Panc1 (cell line): ENCODE results near the gene GDE1. TPM values are rescaled to one million over a fixed set of nuclear protein-coding genes. Genes with fewer than 3 reads are reported as not detected.

Experiments
- ATAC-seq: fragments of 200-7000 bp; cut with Tn5 transposase; 2 replicates; pipeline ENCODE4 v1.9.1; 2020; ENCODE audit warnings: mild to moderate bottlenecking, moderate library complexity
- BruUV-seq: library from RNA; stranded (reverse); fragments of 400-500 nt; replicated peaks from 2 replicates; lab custom pipeline; 2021; lab: Mats Ljungman, UMichigan
- CTCF ChIA-PET: fragments of 300-600 bp; sonication (Branson Sonifier 250); formaldehyde crosslinking; loops from one replicate; lab custom pipeline; 2022; ENCODE audit warnings: antibody characterized with exemption; lab: Charles Lee
- POLR2A ChIA-PET: fragments of 300-600 bp; sonication (Branson Sonifier 250); formaldehyde crosslinking; loops from one replicate; lab custom pipeline; 2022; ENCODE audit warnings: antibody characterized with exemption; lab: Charles Lee
- DNase-seq: peaks from one replicate; pipeline ENCODE4 v3.0.0-alpha.2; 2010; ENCODE audit warnings: low read depth, low spot score
- H3K27ac ChIP-seq: 2 replicates; pipeline ENCODE4 v1.5.1; 2011; ENCODE audit warnings: mild to moderate bottlenecking, low read length, inconsistent platforms
- H3K27me3 ChIP-seq: fragments of 200-500 bp; sonication (Bioruptor generic); 2 replicates; pipeline ENCODE4 v1.6.0; 2014; ENCODE audit warnings: low read length, inconsistent platforms; ENCODE audit not compliant: control insufficient read depth, insufficient read depth
- H3K36me3 ChIP-seq: fragments of 200-500 bp; sonication (Bioruptor generic); 2 replicates; pipeline ENCODE4 v1.5.1; 2014; ENCODE audit warnings: inconsistent platforms, mild to moderate bottlenecking, low read length, moderate library complexity; ENCODE audit not compliant: control insufficient read depth, insufficient read depth
- H3K4me1 ChIP-seq: 2 replicates; pipeline ENCODE4 v1.5.1; 2011; ENCODE audit warnings: inconsistent platforms, mild to moderate bottlenecking, low read length, moderate library complexity; ENCODE audit not compliant: control insufficient read depth, insufficient read depth
- H3K4me3 ChIP-seq, 2 experiments: 2 replicates each; pipeline ENCODE4 v1.5.1; 2011 to 2012; ENCODE audit warnings: low read depth in 2 of 2, low read length in 2 of 2, mild to moderate bottlenecking in 2 of 2, inconsistent platforms in 1 of 2, moderate library complexity in 1 of 2
- H3K9me3 ChIP-seq: fragments of 200-500 bp; sonication (Bioruptor generic); 2 replicates; pipeline ENCODE4 v1.5.1; 2014; ENCODE audit warnings: low read depth, mild to moderate bottlenecking, inconsistent platforms, low read length, moderate library complexity; ENCODE audit not compliant: control insufficient read depth, insufficient read depth
- CTCF ChIP-seq: fragments of 450-650 bp; IDR thresholded peaks from 2 replicates; pipeline ENCODE4 v1.5.1; 2017; ENCODE audit warnings: mild to moderate bottlenecking
- POLR2AphosphoS5 ChIP-seq: IDR thresholded peaks from 2 replicates; pipeline ENCODE4 v1.6.1; 2012; ENCODE audit warnings: mild to moderate bottlenecking, low read depth, low read length, moderate library complexity
- SIN3A ChIP-seq: IDR thresholded peaks from 2 replicates; pipeline ENCODE4 v1.6.1; 2012; ENCODE audit warnings: low read depth, mild to moderate bottlenecking, low read length, moderate library complexity, borderline replicate concordance; ENCODE audit not compliant: insufficient read depth
- TCF7L2 ChIP-seq: IDR thresholded peaks from 2 replicates; pipeline ENCODE4 v1.6.1; 2011; ENCODE audit warnings: mild to moderate bottlenecking, low read depth, low read length, inconsistent platforms
- in situ Hi-C: cut with HindIII; loops from 2 replicates; pipeline ENCODE4 v1.10.0; 2016; ENCODE audit warnings: low sequenced_read_pairs, low pct_unique_long_range_greater_than_20kb
- intact Hi-C: fragments of 100-400 bp; cut with micrococcal nuclease; formaldehyde crosslinking; loops from one replicate; pipeline ENCODE4 v1.10.0; 2022; ENCODE audit not compliant: unreplicated experiment
- total RNA-seq: library from RNA; stranded (reverse); gene quantifications from one replicate; pipeline ENCODE4 v1.2.1, GENCODE V29; 2021; ENCODE audit not compliant: unreplicated experiment
- TF ChIP-seq, protein P1 (sequence below), 2 experiments: IDR thresholded peaks; 2 replicates each; pipeline ENCODE4 v1.6.1; 2011 to 2012; ENCODE audit warnings: low read depth in 2 of 2, control low read depth in 1 of 2, low read length in 1 of 2, mild to moderate bottlenecking in 1 of 2, moderate library complexity in 1 of 2; ENCODE audit not compliant: insufficient read depth in 1 of 2

GDE1 gene
- total RNA-seq, 1 experiment from 2014 or later, result 135 TPM

DNA sequence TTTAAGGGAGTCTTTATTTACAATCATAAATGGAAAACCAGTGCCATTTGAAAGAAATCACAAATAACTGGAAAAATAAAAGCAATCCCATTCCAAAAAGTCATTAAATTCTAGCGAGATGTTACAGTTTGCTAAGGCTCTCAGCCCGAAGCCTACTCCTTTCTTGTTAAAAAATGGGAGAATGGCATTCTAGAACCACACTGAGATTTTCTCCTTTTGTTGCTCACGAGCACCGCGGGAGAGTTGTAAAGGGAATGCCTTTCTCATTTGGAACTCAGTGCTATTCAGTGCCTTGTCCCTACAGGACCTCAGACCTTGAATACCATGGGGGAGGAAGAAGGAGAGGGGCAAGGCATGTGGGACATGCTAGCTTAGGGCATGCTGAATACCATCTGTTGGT is 36.3 kb downstream of the GDE1 start:
- intact Hi-C loops, result no loop called here
- TF ChIP-seq SIN3A (no peak), CTCF (no peak), POLR2AphosphoS5 (no peak), TCF7L2 (no peak)
- TF ChIP-seq, protein P1, sequence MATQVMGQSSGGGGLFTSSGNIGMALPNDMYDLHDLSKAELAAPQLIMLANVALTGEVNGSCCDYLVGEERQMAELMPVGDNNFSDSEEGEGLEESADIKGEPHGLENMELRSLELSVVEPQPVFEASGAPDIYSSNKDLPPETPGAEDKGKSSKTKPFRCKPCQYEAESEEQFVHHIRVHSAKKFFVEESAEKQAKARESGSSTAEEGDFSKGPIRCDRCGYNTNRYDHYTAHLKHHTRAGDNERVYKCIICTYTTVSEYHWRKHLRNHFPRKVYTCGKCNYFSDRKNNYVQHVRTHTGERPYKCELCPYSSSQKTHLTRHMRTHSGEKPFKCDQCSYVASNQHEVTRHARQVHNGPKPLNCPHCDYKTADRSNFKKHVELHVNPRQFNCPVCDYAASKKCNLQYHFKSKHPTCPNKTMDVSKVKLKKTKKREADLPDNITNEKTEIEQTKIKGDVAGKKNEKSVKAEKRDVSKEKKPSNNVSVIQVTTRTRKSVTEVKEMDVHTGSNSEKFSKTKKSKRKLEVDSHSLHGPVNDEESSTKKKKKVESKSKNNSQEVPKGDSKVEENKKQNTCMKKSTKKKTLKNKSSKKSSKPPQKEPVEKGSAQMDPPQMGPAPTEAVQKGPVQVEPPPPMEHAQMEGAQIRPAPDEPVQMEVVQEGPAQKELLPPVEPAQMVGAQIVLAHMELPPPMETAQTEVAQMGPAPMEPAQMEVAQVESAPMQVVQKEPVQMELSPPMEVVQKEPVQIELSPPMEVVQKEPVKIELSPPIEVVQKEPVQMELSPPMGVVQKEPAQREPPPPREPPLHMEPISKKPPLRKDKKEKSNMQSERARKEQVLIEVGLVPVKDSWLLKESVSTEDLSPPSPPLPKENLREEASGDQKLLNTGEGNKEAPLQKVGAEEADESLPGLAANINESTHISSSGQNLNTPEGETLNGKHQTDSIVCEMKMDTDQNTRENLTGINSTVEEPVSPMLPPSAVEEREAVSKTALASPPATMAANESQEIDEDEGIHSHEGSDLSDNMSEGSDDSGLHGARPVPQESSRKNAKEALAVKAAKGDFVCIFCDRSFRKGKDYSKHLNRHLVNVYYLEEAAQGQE (IDR thresholded peaks at IDR 0.05; ENCODE audit: insufficient read depth in 1 of 2, low read depth in 2 of 2, low read length in 1 of 2), result no peak
- no peaks in the 10 kb centered on the region for H3K27me3 ChIP-seq
- H3K4me3 ChIP-seq, result no peak overlapping the region
- no peak for DNase-seq
- no peaks in the 10 kb centered on the region for H3K4me1 ChIP-seq
- H3K27ac ChIP-seq, result no peak overlapping the region
- no peaks in the 10 kb centered on the region for H3K36me3 ChIP-seq
- H3K9me3 ChIP-seq, result no peaks in the 10 kb centered on the region
- ChIA-PET CTCF (no interaction called here), POLR2A (no interaction called here)
- BruUV-seq, result no TSS peak
- in situ Hi-C loops, result no loop called here
- no peak for ATAC-seq

- ChIA-PET POLR2A (no interaction called here), CTCF (interaction anchor here (0.7 kb wide), 1 partner anchor 12 kb away, joined by 8 read pairs; no protein-coding TSS in a partner anchor)
- in situ Hi-C loops, result no loop called here
- H3K27ac ChIP-seq, result no peak overlapping the region
- H3K36me3 ChIP-seq, result no peaks in the 10 kb centered on the region
- H3K9me3 ChIP-seq, result no peaks in the 10 kb centered on the region
- DNase-seq (no peak), ATAC-seq (no peak)
- intact Hi-C loops, result no loop called here
- H3K4me1 ChIP-seq, result no peaks in the 10 kb centered on the region
- H3K27me3 ChIP-seq, result no peaks in the 10 kb centered on the region
- H3K4me3 ChIP-seq, result no peak overlapping the region
- BruUV-seq, result no TSS peak
- TF ChIP-seq POLR2AphosphoS5 (no peak), SIN3A (no peak), CTCF (no peak), TCF7L2 (no peak)
- TF ChIP-seq, protein P1 (IDR thresholded peaks at IDR 0.05; ENCODE audit: insufficient read depth in 1 of 2, low read depth in 2 of 2, low read length in 1 of 2), result no peak
These were observed 37.8 kb downstream of the GDE1 start for GRCh38 chr16:19484096-19484495.
